DND-41 (cell line): ENCODE measurements around the gene CPN1.

Source experiments
- ATAC-seq: fragments of 200-7000 bp; cut with Tn5 transposase; 3 replicates; pipeline ENCODE4 v1.9.1; 2021; ENCODE audit warnings: low read depth; ENCODE audit not compliant: insufficient read depth
- DNase-seq: peaks from one replicate; pipeline ENCODE4 v3.0.0-alpha.2; 2020
- H2AFZ ChIP-seq: 2 replicates; pipeline ENCODE4 v1.6.0; 2012; ENCODE audit warnings: low read depth, low read length
- H3K27ac ChIP-seq: 2 replicates; pipeline ENCODE4 v1.5.1; 2012; ENCODE audit warnings: low read length, inconsistent platforms
- H3K27me3 ChIP-seq: fragments of 200-600 bp; sonication (generic); 2 replicates; pipeline ENCODE4 v1.6.0; 2012; ENCODE audit warnings: low read length, mild to moderate bottlenecking, inconsistent platforms; ENCODE audit not compliant: insufficient read depth, poor library complexity
- H3K36me3 ChIP-seq: 2 replicates; pipeline ENCODE4 v1.5.1; 2012; ENCODE audit warnings: low read length, inconsistent platforms; ENCODE audit not compliant: insufficient read depth
- H3K4me1 ChIP-seq: 2 replicates; pipeline ENCODE4 v1.5.1; 2012; ENCODE audit warnings: mild to moderate bottlenecking, low read length; ENCODE audit not compliant: insufficient read depth
- H3K4me2 ChIP-seq: 2 replicates; pipeline ENCODE4 v1.6.0; 2012; ENCODE audit warnings: mild to moderate bottlenecking, moderate library complexity, low read length, inconsistent platforms; ENCODE audit not compliant: insufficient read depth
- H3K4me3 ChIP-seq, 2 experiments: fragments of 200-600 bp in 1 of 2; shearing (Covaris generic) in 1 of 2; 2 replicates each; pipeline ENCODE4 v1.5.1; 2012 to 2016; ENCODE audit warnings: inconsistent platforms in 2 of 2, low read length in 2 of 2, mild to moderate bottlenecking in 2 of 2, low read depth in 1 of 2, moderate library complexity in 1 of 2
- H3K79me2 ChIP-seq: 2 replicates; pipeline ENCODE4 v1.6.0; 2012; ENCODE audit warnings: low read length, inconsistent platforms; ENCODE audit not compliant: insufficient read depth
- H3K9ac ChIP-seq: 2 replicates; pipeline ENCODE4 v1.6.0; 2012; ENCODE audit warnings: low read depth, mild to moderate bottlenecking, inconsistent platforms, low read length, moderate library complexity
- H3K9me3 ChIP-seq: 2 replicates; pipeline ENCODE4 v1.5.1; 2012; ENCODE audit warnings: low read length, moderate library complexity, mild to moderate bottlenecking, inconsistent platforms; ENCODE audit not compliant: insufficient read depth, severe bottlenecking
- H4K20me1 ChIP-seq: 2 replicates; pipeline ENCODE4 v1.6.0; 2012; ENCODE audit warnings: low read length; ENCODE audit not compliant: insufficient read depth
- EZH2 ChIP-seq: IDR thresholded peaks from 3 replicates; pipeline ENCODE4 v1.6.1; 2012; ENCODE audit warnings: borderline replicate concordance, low read depth, mild to moderate bottlenecking, moderate library complexity, low read length, inconsistent platforms; ENCODE audit not compliant: severe bottlenecking
- TF ChIP-seq, protein P1 (sequence below): IDR thresholded peaks from 2 replicates; pipeline ENCODE4 v1.5.1; 2012; ENCODE audit warnings: borderline replicate concordance, low read length, moderate library complexity, mild to moderate bottlenecking; ENCODE audit not compliant: poor library complexity, severe bottlenecking; ENCODE audit errors: extremely low read depth

CPN1 gene

DNA sequence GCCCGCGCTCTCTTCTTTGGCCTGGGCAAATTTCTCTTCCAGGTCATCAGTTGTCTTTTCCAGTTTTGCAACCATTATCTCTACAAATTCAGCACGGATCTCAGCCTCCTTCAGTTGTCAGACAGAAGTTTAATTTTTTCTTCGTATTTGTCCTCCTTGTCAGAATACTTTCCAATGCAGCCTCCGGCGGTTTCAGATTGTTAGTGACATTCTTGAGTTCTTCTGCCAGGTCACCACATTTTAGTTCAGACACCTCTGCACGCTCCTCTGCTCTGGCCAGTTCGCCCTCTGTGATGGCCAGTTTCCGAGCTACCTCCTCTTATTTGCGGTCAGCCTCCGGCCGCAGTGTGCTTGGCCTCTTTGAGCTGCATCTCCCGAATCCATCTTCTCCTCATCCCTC, 32.8 kb upstream of the CPN1 start:
- TF ChIP-seq, protein P1, sequence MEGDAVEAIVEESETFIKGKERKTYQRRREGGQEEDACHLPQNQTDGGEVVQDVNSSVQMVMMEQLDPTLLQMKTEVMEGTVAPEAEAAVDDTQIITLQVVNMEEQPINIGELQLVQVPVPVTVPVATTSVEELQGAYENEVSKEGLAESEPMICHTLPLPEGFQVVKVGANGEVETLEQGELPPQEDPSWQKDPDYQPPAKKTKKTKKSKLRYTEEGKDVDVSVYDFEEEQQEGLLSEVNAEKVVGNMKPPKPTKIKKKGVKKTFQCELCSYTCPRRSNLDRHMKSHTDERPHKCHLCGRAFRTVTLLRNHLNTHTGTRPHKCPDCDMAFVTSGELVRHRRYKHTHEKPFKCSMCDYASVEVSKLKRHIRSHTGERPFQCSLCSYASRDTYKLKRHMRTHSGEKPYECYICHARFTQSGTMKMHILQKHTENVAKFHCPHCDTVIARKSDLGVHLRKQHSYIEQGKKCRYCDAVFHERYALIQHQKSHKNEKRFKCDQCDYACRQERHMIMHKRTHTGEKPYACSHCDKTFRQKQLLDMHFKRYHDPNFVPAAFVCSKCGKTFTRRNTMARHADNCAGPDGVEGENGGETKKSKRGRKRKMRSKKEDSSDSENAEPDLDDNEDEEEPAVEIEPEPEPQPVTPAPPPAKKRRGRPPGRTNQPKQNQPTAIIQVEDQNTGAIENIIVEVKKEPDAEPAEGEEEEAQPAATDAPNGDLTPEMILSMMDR: no peak
- TF ChIP-seq EZH2: no peak
- H3K9me3 ChIP-seq: no peaks in the 10 kb centered on the region
- no peaks in the 10 kb centered on the region for H3K36me3 ChIP-seq
- no peak for ATAC-seq
- no peak overlapping the region for H2AFZ ChIP-seq
- no peak overlapping the region for H3K9ac ChIP-seq
- H3K27ac ChIP-seq: no peak overlapping the region
- H3K4me1 ChIP-seq: no peaks in the 10 kb centered on the region
- no peaks in the 10 kb centered on the region for H3K79me2 ChIP-seq
- H4K20me1 ChIP-seq: no peaks in the 10 kb centered on the region
- no peak overlapping the region for H3K4me3 ChIP-seq
- H3K4me2 ChIP-seq: no peak overlapping the region
- no peak for DNase-seq
- H3K27me3 ChIP-seq: no peaks in the 10 kb centered on the region

DNA sequence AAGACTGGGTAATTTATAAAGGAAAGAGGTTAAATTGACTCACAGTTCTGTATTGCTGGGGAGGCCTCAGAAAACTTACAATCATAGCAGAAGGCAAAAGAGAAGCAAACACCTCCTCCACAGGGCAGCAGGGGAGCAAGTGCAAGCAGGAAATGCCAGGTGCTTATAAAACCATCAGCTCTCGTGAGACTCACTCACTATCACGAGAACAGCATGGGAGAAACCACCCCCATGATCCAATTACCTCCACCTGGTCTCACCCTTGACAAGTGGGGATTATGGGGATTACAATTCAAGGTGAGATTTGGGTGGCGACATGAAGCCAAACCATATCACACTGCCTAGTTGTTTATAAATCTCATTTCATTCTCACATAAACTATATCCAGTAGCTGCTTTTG, 28.0 kb upstream of the CPN1 start:
- DNase-seq (no peak), ATAC-seq (no peak)
- Histone ChIP-seq H3K27ac (no peak overlapping the region), H3K4me3 (no peak overlapping the region), H3K79me2 (no peaks in the 10 kb centered on the region), H3K9ac (no peak overlapping the region), H3K4me1 (no peaks in the 10 kb centered on the region), H3K9me3 (no peaks in the 10 kb centered on the region), H3K4me2 (no peak overlapping the region), H3K27me3 (peaks cover 3% of the 10 kb centered on the region), H4K20me1 (no peaks in the 10 kb centered on the region), H2AFZ (no peak overlapping the region), H3K36me3 (no peaks in the 10 kb centered on the region)
- TF ChIP-seq EZH2: no peak
- TF ChIP-seq, protein P1: no peak

DNA sequence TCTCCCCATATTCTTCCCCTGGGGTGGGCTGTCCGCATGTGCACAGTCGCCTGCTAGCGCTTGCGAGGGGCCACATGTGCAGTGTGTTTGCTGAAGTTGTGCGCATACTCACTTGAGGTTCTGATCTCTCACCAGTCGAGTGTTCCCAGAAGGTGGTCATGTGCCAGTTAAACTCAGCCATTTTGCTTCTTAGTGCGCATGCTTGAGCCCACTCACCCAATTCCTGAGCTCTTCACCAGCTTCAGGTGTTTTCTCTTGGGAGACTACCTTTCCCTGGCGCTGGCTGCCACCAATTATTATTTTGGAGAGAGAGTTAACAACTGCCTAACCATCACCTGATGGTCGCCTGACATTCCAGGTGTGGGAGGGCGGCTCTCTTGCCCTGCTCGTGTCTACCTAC, 25.2 kb upstream of the CPN1 start:
- no peak overlapping the region for H2AFZ ChIP-seq
- H3K36me3 ChIP-seq: no peaks in the 10 kb centered on the region
- peaks cover 6% of the 10 kb centered on the region for H3K27me3 ChIP-seq
- H3K4me1 ChIP-seq: no peaks in the 10 kb centered on the region
- TF ChIP-seq EZH2: no peak
- TF ChIP-seq, protein P1: no peak
- H3K4me3 ChIP-seq: no peak overlapping the region
- no peak for DNase-seq
- H3K9ac ChIP-seq: no peak overlapping the region
- no peaks in the 10 kb centered on the region for H3K79me2 ChIP-seq
- no peak overlapping the region for H3K4me2 ChIP-seq
- H4K20me1 ChIP-seq: no peaks in the 10 kb centered on the region
- H3K27ac ChIP-seq: no peak overlapping the region
- H3K9me3 ChIP-seq: no peaks in the 10 kb centered on the region
- no peak for ATAC-seq

DNA sequence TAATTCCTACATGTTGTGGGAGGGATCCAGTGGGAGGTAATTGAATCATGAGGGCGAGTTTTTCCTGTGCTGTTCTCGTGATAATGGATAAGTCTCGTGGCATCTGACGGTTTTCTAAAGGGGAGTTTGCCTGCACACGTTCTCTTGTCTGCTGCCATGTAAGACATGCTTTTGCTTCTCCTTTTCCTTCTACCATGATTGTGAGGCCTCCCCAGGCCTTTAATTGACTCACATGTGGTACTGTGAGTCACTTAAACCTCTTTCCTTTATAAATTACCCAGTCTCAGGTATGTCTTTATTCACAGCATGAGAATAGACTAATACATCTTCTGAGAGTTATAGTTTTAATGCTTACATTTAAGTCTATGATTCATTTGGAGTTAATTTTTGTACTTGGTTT, 22.6 kb upstream of the CPN1 start:
- H4K20me1 ChIP-seq: no peaks in the 10 kb centered on the region
- no peaks in the 10 kb centered on the region for H3K9me3 ChIP-seq
- ATAC-seq: no peak
- H3K4me2 ChIP-seq: no peak overlapping the region
- H3K4me3 ChIP-seq: no peak overlapping the region
- TF ChIP-seq, protein P1: no peak
- TF ChIP-seq EZH2: no peak
- H2AFZ ChIP-seq: no peak overlapping the region
- H3K4me1 ChIP-seq: no peaks in the 10 kb centered on the region
- H3K9ac ChIP-seq: no peak overlapping the region
- H3K36me3 ChIP-seq: no peaks in the 10 kb centered on the region
- H3K79me2 ChIP-seq: no peaks in the 10 kb centered on the region
- H3K27me3 ChIP-seq: peaks cover 6% of the 10 kb centered on the region
- no peak overlapping the region for H3K27ac ChIP-seq
- no peak for DNase-seq
